Cardiac muscle cell (in vitro differentiated cells and primary cell): ENCODE measurements around the gene KRTAP10-11. TPM values are rescaled to one million over a fixed set of nuclear protein-coding genes. Genes with fewer than 3 reads are reported as not detected.

Experiments used
- DNase-seq, 2 donors: peaks; one replicate each; pipeline versions ENCODE4 v3.0.0 to v3.0.0-alpha.2; 2010 to 2017; ENCODE audit warnings: low read depth in 1 of 2, low spot score in 1 of 2
- H3K27ac ChIP-seq: fragments of 200-600 bp; sonication (generic); 2 replicates; pipeline ENCODE4 v1.5.1; 2016
- H3K27me3 ChIP-seq: fragments of 200-600 bp; sonication (generic); 2 replicates; pipeline ENCODE4 v1.6.0; 2016; ENCODE audit warnings: control low read depth
- H3K36me3 ChIP-seq: fragments of 200-600 bp; sonication (generic); 2 replicates; pipeline ENCODE4 v1.5.1; 2016; ENCODE audit warnings: control low read depth
- H3K4me1 ChIP-seq: fragments of 200-600 bp; sonication (generic); 2 replicates; pipeline ENCODE4 v1.8.1; 2017; ENCODE audit warnings: low read depth, mild to moderate bottlenecking, mixed run types
- H3K4me3 ChIP-seq: fragments of 200-600 bp; sonication (generic); 2 replicates; pipeline ENCODE4 v1.5.1; 2016; ENCODE audit warnings: mild to moderate bottlenecking
- H3K9me3 ChIP-seq: fragments of 200-600 bp; sonication (generic); 2 replicates; pipeline ENCODE4 v1.5.1; 2017; ENCODE audit warnings: low read depth, mild to moderate bottlenecking, control low read depth
- CTCF ChIP-seq: IDR thresholded peaks from 2 replicates; pipeline ENCODE4 v1.5.1; 2012; ENCODE audit warnings: low read depth, mild to moderate bottlenecking, low read length
- polyA plus RNA-seq: library from polyadenylated mRNA; unstranded; fragments of >200 nt; fragmentation: Nextera tagmentation; extraction: Ambion mirVana; gene quantifications from 2 replicates; pipeline ENCODE4 v1.2.1, GENCODE V29; 2016
- total RNA-seq: library from RNA; depleted of rRNA; stranded (reverse); fragments of >200 nt; gene quantifications from 2 replicates; pipeline ENCODE4 v1.2.3, GENCODE V29; 2016

Gene KRTAP10-11
- total and polyA plus RNA-seq, 2 experiments from 2014 or later: not detected

GRCh38 chr21:44653656-44654575, 7.7 kb downstream of the KRTAP10-11 start:
- H3K4me3 ChIP-seq: no peak overlapping the region
- no peak overlapping the region for H3K27ac ChIP-seq
- no peak for TF ChIP-seq CTCF
- H3K27me3 ChIP-seq: no peaks in the 10 kb centered on the region
- no peaks in the 10 kb centered on the region for H3K9me3 ChIP-seq
- no peak for DNase-seq
- H3K36me3 ChIP-seq: no peaks in the 10 kb centered on the region
- H3K4me1 ChIP-seq: no peaks in the 10 kb centered on the region

DNA sequence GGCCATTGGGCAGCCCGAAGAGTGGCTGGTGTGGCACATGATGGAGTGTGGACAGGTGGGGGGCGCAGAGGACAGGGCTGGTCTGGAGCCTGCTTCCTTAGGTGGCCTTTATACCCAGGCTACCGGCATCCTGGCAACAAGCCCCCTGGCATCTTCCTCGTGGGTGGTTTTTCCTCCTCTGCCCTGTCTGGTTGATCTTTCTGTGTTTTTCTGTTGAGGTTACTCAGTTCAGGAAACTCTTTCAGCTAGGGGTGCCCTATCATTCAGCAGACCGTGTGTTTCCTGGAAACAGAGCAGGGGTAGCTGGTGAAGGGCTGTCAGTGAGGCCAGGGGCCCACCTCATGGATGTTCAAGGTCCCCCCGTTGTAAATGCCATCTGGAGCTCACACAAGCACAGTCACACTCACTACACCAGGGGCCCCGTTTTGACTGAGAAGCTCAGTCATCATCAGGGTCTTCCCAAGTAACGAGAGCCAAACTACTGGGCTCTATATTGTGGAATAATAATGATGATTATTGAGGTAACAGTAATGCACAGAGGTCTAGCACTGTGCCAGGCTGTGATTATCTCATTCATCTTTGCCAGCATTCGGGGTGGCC, 8.5 kb downstream of the KRTAP10-11 start, which contains the start of gene KRTAP12-4:
TSS of gene KRTAP12-4 (minus strand) at position 84 of the 600 bp plus-strand sequence. CDS start at position 39, 45 bp downstream.
- DNase-seq: no peak
- H3K9me3 ChIP-seq: no peaks in the 10 kb centered on the region
- no peak for TF ChIP-seq CTCF

DNA sequence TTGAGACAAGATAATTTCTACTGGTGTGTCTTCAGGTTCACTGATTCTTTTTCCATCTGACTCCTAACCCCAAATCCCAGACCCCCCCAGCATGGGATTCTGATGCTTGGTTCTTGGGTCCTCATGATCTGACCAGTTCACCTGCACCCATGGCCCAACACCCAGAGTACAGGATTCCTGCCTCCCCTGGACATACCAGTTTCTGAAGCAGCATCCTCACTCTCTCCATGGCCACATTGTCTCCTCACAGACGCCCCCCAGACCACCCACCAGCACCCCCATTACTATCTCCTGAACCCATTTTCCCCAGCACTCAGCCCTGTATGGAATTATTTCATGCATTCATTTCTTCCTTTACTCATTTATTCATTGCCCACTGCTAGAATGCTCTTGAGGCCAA, 10.7 kb downstream of the KRTAP10-11 start:
- no peak for TF ChIP-seq CTCF
- Histone ChIP-seq H3K36me3 (no peaks in the 10 kb centered on the region), H3K27ac (no peak overlapping the region), H3K4me3 (no peak overlapping the region), H3K27me3 (no peaks in the 10 kb centered on the region), H3K4me1 (no peaks in the 10 kb centered on the region), H3K9me3 (no peaks in the 10 kb centered on the region)
- DNase-seq: no peak

More for the DNA sequence above, 8.5 kb downstream of the KRTAP10-11 start, which contains the start of gene KRTAP12-4:
- no peak within 1 kb of the TSS for H3K4me3 ChIP-seq
- H3K36me3 ChIP-seq: no peaks in the 10 kb centered on the region
- no peak within 1 kb of the TSS for H3K27ac ChIP-seq
- no peaks in the 10 kb centered on the region for H3K27me3 ChIP-seq
- no peaks in the 10 kb centered on the region for H3K4me1 ChIP-seq

DNA sequence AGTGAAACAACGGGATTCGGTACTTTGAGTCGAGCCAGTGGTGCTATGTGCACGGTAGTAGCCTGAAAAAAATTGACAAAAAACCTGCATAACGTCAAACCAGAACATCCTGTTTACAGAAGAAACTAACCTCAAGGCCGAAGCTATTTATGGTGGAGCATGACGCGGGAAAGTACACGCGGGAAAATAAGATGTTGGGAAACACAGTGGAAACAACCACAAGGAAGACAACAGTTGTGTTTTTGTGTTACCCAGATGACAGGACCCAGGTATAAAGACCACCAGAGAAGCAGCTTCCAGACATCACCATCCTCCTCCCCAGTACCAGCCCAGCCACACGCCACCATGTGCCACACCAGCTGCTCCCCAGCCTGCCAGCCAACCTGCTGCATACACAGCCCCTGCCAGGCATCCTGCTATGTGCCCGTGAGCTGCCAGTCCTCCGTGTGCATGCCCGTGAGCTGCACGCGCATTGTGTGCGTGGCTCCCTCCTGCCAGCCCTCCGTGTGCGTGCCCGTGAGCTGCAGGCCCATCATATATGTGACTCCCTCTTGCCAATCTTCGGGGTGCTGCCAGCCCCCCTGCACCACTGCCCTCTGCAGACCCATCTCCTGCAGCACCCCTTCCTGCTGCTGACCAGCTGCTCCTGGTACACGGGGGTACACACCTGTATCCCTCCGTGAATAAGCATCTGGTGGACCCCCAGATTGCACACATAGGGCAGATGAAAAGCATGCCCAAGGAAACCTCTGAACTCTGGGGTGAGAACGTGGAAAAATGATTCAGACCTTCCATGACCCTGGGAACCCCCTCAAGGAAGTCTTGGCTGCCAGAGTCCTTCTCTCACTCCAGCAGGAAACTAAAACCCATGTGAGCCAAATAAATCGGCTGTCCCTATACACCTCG, 11.7 kb downstream of the KRTAP10-11 start, which contains the start of gene KRTAP12-3:
TSS of gene KRTAP12-3 (plus strand) at position 298 of the 906 bp plus-strand sequence. CDS start at position 346, 48 bp downstream.
- no peak for DNase-seq
- no peak for TF ChIP-seq CTCF
- Histone ChIP-seq H3K4me1 (no peaks in the 10 kb centered on the region), H3K36me3 (no peaks in the 10 kb centered on the region), H3K27me3 (no peaks in the 10 kb centered on the region), H3K9me3 (no peaks in the 10 kb centered on the region), H3K27ac (no peak within 1 kb of the TSS), H3K4me3 (no peak within 1 kb of the TSS)

DNA sequence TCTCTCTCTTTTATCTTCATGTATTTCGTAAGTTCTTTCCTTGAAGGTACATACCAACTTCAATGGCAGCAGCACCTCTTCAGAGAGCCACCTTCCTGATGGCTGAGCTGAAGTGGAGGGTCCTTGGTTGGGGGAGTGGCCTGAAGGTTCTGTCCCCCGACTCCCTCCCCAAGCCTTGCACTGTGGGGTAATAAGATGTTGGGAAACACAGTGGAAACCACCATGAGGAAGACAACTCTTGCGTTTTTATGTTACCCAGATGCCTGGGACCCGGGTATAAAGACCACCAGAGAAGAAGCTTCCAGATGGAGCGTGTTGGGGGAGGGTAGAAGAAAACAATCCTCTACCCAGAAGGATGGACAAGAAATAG, 12.3 kb downstream of the KRTAP10-11 start:
- no peak overlapping the region for H3K27ac ChIP-seq
- no peak for DNase-seq
- H3K36me3 ChIP-seq: no peaks in the 10 kb centered on the region
- H3K27me3 ChIP-seq: no peaks in the 10 kb centered on the region
- H3K4me1 ChIP-seq: no peaks in the 10 kb centered on the region
- H3K4me3 ChIP-seq: no peak overlapping the region
- TF ChIP-seq CTCF: no peak
- no peaks in the 10 kb centered on the region for H3K9me3 ChIP-seq
